GM18508 (cell line): ENCODE measurements around the gene PIK3C2B.
"Not testable (repeated sequence)": the region's sequence is repeated elsewhere in the genome, so short reads cannot be mapped to it uniquely, and the experiment has no call there.

Source experiments
- ATAC-seq: cut with Tn5 transposase; IDR thresholded peaks from one replicate; pipeline ENCODE4 v1.9.1; 2021; ENCODE audit warnings: moderate number of reproducible peaks; ENCODE audit not compliant: insufficient read depth, unreplicated experiment

PIK3C2B gene

DNA sequence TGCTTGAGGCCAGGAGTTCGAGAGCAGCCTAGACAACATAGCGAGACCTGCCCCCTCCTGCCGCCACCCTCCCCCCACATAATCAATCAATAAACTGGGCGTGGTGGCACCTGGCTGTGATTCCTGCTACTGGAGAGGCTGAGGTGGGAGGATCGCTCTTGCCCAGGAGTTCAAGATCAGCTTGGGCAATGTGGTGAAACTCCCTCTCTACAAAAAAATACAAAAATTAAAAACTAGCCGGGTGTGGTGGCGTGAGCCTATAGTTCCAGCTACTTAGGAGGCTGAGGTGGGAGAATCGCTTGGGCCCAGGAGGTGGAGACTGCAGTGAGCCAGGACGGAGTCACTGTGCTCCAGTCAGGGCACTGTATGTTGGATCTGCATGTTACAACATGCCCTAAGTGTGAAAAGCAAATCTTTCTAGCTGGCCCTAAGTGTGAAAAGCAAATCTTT, 14.6 kb upstream of the PIK3C2B start:
- no peak for ATAC-seq

DNA sequence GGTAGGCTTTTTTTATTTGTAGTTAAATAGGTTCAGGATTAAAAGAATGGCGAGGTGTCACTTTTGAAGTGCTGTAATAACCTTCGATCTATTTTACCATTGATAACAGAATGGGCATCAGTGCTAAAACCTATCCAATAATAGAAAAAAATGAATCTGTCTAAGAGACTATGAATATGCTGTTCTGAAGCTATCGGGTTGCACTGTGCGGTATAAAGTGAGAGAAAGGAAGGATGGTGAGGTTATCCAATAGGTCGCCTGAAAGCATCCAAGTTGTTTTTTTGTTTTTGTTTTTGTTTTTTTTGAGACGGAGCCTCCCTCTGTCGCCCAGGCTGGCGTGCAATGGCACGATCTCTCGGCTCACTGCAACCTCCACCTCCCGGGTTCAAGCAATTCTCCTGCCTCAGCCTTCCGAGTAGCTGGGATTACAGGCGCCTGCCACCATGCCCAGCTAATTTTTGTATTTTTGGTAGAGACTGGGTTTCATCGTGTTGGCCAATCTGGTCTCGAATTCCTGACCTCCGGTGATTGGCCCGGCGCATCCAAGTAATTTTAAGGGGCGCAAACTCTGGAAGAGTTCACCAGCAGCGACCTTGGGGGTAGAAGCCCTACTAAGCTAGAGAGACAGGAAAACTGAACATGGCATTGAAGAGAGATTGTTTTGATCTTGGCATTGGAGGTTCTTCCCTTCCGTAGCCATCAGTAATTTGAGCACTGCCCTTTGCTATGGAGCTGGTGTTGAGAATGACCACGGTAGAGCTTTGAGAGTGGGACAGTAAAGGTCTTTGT, 12.9 kb upstream of the PIK3C2B start:
- no peak for ATAC-seq

DNA sequence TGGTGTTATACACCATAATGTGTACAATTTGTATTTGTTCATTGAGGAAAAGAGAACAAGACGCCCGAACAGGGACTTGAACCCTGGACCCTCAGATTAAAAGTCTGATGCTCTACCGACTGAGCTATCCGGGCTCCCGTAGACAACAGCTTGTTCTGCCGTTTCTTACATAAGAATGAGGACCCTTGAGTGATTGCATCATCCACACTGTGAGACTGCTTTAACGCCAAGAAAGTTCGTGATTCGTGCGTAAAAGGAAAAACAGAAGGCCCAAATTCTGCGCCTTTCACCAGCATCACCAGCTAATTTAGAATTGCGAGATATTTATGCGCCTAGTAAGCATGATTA, 12.3 kb upstream of the PIK3C2B start:
- peak; percentile 33 for ATAC-seq

DNA sequence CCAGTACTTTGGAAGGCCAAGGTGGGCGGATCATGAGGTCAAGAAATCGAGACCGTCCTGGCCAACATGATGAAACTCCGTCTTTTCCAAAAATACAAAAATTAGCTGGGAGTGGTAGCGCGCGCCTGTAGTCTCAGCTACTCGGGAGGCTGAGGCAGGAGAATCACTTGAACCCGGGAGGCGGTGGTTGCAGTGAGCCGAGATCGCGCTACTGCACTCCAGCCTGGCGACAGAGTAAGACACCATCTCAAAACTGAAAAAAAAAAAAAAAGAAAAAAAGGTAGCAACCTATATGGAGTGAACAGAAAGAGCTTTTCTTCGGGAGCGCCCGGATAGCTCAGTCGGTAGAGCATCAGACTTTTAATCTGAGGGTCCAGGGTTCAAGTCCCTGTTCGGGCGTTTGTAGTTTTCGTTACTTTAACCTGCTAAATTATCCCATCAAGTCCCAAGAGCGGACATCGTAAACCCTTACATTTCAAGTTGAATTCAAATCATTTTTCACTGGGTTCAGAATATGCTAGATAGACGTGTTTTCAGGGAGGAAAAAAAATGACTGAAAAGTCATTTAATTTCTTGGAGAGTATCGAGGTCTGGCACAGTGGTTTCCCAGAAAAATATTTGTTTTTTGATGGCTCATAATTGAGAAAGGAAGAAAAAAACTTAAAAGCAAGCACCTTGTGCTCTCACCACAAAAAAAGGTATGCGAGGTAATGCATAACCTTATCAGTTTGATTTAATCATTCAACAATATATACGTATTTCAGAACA, 11.8 kb upstream of the PIK3C2B start:
- peak; percentile 49 for ATAC-seq

DNA sequence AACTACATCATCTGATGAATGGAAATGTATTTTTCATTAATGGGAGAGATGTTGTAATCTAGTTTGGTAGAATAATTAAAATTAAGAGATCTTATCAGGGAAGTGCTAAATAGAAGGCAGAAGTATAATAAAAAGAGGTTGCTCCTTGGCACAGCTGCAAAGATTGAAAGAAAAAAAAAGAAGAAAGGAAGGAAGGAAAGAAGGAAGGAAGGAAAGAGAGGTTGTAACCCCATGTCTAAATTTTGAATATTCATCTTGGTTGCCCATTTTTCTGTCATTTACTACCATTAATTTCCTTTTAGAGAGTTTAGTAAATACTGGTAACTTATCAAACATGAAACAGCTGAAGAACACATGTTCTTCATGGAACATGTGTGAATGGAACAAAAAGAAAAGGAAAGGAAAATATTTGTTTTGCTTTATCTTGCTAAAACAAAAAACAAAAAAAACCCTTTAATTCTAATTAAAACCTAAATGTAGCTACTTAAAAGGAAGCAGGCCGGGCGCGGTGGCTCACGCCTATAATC, 11.1 kb upstream of the PIK3C2B start:
- no peak for ATAC-seq

DNA sequence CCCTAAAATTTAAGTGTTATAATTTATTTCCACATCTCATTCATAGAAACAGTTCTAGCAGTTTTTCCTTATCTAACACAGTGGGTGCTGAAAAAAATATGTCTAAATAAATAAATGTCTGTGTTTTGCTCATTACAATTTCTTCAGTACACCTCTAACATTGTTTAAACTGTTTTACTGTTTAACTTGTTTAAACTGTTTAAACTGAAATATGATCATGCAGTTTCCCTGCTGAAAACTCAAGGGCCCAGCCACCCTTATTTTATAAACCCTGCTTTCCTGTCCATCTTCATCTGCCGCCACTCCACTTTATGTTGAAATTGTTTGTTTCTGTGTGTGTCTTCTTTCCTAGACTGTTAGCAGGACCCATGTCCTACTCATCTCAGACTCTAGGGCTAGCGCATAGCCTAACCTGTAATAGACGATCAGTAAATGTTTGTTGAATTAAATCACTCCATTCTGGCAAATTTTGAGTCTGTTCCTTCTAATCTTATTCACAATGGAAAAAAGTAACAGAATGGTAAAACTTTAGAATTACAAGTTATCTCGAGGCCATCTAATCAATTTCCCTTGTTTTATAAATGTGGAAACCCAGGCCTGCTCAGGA, 9.4 kb upstream of the PIK3C2B start:
- no peak for ATAC-seq

DNA sequence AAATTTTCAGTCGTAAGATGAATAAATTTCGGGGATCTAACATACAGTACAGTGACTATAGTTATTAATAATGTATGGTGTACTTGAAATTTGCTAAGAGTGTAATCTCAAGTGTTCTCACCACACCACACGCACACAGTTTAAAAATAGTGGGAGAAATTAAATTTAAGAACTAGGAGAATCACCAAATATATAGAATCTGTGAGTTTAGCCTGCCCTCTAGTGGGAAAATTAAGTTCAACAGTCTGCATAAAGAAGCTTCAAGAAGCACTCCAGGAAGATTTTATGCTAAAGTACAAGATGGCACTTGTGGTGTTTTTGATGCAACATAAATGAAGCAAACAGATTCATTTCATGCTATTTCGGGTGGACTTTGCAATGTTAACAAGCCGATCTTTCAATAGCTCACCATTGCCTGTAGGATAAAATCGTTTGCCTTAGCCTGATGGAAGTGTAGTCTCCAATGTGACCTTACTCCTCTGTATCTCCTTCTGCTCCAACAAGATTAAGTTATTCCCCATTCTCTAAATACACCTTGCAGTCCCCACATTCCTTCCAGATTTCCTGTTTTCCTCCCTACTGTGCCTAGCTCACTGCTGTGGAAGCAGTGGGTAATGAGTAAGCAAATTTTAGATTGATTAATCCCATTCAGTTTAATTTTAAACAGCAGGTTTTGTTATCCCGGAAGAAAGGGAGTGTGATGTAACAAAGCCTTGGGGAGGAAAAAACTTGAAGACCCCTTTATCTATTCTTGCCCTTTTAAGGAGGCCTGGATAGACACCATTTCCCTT, 8.7 kb upstream of the PIK3C2B start:
- no peak for ATAC-seq

DNA sequence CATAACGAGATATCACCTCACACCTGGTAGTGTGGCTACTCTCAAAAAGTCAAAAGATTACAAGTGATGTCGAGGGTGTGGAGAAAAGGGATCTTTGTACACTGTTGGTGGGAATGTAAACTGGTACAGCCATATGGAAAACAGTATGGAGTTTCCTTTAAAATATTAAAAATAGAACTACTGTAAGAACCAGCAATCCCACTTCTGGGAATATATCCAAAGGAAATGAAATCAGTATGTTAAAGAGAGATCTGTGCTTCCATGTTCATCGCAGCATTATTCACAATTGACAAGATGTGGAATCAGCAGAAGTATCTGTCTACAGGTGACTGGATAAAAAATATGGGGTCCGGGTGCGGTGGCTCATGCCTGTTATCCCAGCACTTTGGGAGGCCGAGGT, 7.6 kb upstream of the PIK3C2B start:
- no peak for ATAC-seq

DNA sequence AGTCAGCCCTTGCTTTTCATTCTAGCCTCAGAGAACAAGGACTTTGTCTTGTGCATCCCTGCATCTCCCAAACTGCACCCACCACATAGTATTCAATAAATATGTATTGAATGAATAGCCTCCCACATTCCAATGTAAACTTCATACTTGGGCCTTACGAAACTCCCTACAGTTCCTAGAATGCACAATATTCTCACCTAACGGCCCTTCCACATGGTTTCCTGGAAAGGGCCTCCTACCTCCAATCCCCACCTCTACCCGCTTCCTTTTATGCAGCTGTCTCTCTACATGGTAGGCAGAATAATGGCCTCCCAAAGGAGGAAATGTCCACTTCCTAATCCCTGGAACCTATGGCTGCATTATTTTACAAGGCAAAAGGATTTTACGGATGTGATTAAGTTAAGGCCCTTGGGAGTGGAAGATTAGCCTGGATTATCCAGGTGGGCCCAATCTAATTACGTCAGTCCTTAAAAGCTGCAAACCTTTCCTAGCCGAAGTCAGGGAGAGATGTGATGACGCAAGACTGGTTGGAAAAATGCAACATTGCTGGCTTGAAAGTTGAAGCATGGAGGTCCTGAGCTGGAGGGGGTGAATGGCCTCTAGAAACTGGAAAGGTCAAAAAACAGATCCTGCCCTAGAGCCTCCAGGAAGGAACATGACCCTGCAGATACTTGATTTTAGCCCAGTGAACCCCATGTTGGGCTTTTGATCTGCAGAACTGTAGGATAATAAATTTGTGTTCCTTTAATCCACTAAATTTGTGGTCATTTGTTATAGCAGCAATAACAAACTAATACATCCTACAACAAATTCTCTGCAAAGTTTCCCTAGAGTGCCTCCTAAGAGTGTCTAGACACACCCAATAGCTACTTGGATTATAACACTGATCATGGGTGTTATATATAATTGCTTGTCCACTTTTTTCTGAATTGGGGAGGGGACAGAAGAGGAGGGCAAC, 5.2 kb upstream of the PIK3C2B start:
- no peak for ATAC-seq

DNA sequence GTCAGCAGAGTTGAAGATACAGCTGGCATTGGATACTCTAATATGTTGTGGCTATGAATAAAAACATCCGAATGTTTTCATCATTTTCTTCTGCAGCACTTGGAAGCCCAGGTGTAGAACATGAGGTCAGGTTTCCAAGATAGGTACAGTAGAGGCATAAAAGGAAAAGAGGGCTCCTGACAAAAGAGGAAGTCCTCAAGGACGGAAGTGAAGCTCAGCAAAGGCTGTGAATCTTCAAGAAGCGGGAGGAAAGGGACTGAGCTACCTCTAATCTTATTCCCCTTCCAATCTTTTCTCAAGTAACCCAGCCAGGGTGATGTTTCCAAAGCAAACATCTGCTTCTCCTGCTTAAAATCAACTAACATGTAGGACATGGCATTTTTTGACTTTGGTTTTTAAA, 4.4 kb upstream of the PIK3C2B start:
- ATAC-seq, result no peak

DNA sequence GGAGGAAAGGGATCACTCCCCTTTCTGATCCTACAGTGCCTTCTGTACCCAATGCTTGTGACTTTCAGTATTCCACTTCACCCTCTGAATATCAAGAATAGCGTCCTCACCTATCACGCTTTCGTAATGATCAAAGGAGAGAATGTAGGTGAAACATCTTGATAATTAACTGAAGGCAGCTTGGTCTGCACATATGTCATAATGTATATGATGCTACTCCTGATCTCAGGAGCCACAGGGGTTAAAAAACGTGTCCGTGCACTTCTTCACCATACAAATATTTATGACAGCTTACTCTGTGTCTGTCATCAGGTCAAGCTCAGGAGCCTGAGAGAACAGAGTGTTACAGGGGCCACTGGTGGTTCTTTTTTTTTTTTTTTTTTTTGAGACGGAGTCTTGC, 1.2 kb upstream of the PIK3C2B start:
- no peak for ATAC-seq

DNA sequence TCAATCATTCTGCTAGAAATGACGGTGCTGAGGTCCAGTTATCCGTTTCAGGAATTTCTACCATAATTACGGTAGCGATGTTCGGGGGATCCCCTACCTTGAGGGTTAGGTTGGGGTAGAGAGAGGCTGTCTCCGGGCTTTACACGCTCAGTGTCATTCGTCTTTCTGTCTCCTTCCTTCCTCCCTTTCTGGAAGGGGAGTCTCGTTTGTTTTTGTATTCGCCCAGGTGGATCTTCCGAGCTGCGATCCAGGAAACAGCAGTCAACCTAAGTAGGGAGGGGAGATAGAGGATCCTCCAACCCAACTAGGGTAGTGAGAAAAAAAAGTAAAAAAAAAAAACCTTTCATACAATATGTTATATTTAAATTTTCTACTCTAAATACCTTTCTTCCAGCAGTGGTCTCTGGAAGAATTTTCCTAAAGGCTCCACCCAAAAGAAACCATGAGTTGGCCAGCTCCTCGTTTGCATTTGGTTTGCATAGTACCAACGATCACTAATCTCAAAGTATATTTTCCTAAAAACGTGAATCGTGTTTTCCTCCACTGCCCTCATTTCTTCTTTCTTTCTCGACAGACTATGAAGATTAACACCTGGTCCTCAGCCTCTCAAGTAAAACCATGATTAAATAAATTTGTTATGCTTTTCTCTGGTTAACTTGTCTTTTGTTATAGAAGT, 611 bp upstream of the PIK3C2B start:
- peak; percentile 9 for ATAC-seq

DNA sequence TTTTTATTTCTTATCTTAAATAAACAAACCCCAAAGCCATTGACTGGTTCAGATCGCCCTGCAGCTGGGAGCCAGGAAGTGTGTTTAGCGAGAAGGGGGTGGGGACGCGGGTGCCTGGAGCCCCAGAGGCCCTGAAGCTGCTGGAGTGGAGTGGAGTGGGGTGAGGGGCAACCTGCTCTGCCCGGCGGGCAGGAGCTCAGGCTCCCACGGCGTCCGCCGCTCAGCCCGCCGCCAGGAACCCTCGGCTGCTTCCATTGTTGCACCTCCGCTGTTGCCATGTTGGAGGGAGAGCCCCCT, 673 bp downstream of the PIK3C2B start:
- peak; percentile 15 for ATAC-seq

DNA sequence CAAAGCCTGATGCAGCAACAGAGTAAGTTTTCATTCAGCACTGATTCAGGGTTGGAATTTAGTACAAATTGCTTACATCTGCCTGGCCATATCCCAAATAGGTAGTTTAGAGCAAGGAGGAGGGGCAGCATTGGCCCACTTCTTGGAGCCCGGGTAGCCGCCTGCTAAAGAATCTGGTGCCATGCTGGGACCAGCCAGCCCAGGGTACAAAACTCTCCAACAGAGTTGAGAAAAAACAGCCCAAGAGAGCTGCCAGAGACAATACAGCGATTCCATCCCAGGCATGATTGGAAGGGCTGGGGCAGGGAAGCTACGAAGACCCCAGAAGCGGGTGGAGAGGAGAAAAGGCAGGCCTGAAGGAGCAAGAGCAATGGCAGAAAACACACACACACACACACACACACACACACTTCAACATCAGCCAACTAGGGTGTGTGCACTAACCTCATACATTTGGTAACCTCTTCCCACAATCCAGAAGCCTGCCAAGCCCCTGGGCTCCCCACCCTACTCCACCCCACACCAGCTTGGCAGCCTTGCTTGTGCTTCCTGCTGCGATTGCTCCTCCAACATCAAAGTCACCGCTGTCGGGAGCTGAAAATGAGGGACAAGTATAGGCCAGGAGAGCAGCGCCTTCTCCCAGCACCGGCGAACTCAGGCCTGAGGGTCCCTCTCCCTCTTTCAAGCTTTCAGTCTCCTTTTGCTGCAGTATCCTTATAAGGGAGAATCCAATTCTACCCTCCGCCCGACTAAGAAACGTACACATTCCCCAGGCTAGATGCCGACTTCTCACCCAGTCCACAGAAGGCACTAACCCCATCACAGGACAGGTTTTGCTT, 1.2 kb downstream of the PIK3C2B start:
- no peak for ATAC-seq

DNA sequence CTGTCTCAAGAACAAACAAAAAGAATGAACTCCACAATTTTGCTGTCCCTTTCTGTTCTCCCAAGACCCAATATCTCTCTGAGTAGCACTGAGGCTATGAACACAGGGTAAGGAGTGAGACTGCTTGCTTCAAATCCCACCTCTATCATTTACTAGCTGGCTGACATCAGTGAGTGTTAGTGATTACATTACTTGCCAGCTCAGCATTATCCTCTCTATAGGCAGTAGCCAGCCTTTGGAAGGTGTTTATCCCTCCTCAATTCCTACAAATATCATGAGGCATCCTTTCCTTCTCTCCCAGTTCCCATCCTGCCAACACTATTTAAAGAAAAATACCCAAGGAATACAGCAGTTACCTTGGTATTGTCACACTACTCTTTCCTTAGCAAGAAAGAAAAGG, 3.0 kb downstream of the PIK3C2B start:
- no peak for ATAC-seq

DNA sequence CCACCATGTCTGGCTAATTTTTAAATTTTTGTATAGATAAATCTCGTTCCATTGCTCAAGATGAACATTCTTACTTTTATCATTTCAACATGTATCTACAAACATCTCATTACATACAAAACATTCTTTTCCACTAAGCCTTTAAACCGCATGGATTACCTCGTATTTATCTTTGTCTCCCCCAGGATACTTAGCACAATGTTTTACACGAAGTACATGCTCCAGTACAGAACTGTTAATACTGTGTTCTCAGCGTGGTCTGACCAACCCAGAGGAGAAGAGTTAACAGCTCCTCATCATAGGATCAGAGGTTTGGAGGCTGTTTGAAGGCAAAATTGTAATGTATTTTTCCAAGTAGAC, 7.4 kb downstream of the PIK3C2B start:
- no peak for ATAC-seq

DNA sequence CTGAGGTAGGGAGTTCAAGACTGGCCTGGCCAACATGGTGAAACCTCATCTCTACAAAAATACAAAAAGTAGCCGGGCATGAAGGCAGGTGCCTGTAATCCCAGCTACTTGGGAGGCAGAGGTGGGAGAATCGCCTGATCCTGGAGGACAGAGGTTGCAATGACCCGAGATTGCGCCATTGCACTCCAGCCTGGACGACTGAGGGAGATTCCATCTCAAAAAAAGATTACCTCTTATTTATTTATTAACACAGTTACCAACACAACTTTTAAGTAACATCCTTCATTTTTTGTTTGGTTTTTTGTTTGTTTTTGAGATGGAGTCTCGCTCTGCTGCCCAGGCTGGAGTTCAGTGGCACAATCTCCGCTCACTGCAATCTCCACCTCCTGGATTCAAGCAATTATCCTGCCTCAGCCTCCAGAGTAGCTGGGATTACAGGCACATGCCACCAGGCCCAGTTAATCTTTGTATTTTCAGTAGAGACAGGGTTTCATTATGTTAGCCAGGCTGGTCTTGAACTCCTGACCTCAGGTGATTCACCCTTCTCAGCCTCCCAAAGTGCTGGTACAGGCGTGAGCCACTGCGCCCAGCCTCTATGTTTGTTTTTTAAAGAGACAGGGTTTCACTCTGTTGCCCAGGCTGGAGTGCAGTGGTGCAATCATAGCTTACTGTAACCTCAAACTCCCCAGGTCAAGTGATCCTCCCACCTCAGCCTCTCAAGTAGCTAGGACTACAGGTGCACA, 7.9 kb downstream of the PIK3C2B start:
- ATAC-seq, result not testable (repeated sequence)

DNA sequence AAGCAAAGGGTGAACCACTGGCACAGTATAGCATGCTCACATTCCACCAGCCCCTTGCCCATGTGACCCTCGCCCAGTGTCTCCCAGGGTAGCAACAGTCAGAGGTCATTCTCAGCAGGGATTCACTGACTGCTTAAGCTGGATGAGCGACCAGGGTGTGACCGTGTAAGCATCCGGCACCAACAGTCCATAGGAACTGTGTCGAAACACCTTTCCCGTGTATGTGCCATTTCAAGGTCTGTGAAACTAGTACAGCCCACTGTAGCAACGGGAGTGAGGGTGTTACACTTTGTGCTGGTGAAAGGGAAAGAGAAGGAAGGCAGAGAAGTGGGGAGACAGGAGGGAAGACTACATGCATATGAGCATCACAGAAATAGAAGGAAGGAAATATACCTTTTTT, 10.8 kb downstream of the PIK3C2B start:
- ATAC-seq, result no peak
